Gastrocnemius medialis (tissue), 4 donors: ENCODE data around the gene SOST.

Experiments used
- CTCF ChIP-seq, 5 experiments: fragments of 450-650 bp in 3 of 5; fragments of 200-600 bp in 2 of 5; sonication (generic) in 2 of 5; IDR thresholded peaks in 4 of 5; conservative IDR thresholded peaks in 1 of 5; 1 replicate in 4 of 5; 2 replicates in 1 of 5; pipeline ENCODE4 v1.5.1; 2016 to 2019; ENCODE audit warnings: antibody characterized with exemption in 5 of 5, mild to moderate bottlenecking in 3 of 5, moderate library complexity in 3 of 5
- POLR2A ChIP-seq, 2 donors: fragments of 450-650 bp; IDR thresholded peaks; one replicate each; pipeline ENCODE4 v1.6.1; 2017; ENCODE audit warnings: antibody characterized with exemption in 2 of 2, mild to moderate bottlenecking in 2 of 2, moderate library complexity in 2 of 2

DNA sequence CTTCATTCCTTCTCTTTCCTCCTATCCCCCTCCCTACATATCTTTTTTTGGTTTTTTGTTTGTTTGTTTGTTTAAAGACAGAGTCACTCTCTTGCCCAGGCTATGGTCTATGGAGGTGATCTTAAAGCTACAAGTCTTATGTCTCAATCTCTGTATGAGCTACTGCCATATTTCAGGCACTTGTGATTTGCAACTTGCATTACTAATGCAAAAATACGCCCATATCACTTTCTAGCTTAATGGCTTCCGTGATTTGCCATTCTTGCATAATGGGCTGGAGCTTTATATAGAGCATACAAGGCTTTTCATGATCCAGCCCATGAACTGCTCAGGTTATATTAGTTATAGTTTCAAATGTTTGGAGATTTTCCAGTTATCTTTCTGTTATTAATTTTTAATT lies 29.1 kb upstream of the SOST start:
- no peak for TF ChIP-seq CTCF (IDR thresholded peaks at IDR 0.05 in 4 of 5, conservative IDR thresholded peaks at IDR 0.05 in 1 of 5)
- TF ChIP-seq POLR2A (IDR thresholded peaks at IDR 0.05) = no peak
